NCI-H526 (cell line): ENCODE data around the gene CBX3.
"Not testable (repeated sequence)": the region's sequence is repeated elsewhere in the genome, so short reads cannot be mapped to it uniquely, and the experiment has no call there.

Source experiments
- DNase-seq, 2 experiments: peaks; one replicate each; lab custom pipeline; 2025; lab: John Stamatoyannopoulos, UW

CBX3 gene

GRCh38 chr7:26201247-26202018, at the start of gene CBX3:
Gene CBX3, plus strand, starts transcription at chr7:26201745. Its CDS starts 1,254 bp downstream, at chr7:26202999.
- peak; percentile 94 to 96 for DNase-seq

GRCh38 chr7:26151953-26152781, 49.4 kb upstream of the CBX3 start, which contains the start of gene NFE2L3:
Gene NFE2L3, plus strand, starts transcription at chr7:26152198. Its CDS starts 301 bp downstream, at chr7:26152499.
- peak; percentile 61 to 94 for DNase-seq

GRCh38 chr7:26152782-26153240, 48.7 kb upstream of the CBX3 start:
- DNase-seq: peak in 1 of 2 experiments; percentile 48

- DNase-seq: peak in 1 of 2 experiments; percentile 42
These were observed 48.2 kb upstream of the CBX3 start for GRCh38 chr7:26153241-26153822.

- no peak for DNase-seq
These were observed 47.4 kb upstream of the CBX3 start for GRCh38 chr7:26153823-26154783.

- DNase-seq: peak; percentile 49 to 51
These were observed 45.8 kb upstream of the CBX3 start for GRCh38 chr7:26155531-26156375.

- DNase-seq: peak; percentile 71 to 75
These were observed 44.8 kb upstream of the CBX3 start for GRCh38 chr7:26156451-26157420.

GRCh38 chr7:26157520-26158105, 43.9 kb upstream of the CBX3 start:
- DNase-seq: no peak

- no peak for DNase-seq
These were observed 42.3 kb upstream of the CBX3 start for GRCh38 chr7:26159243-26159642.

- DNase-seq: no peak
These were observed 40.6 kb upstream of the CBX3 start for GRCh38 chr7:26160896-26161295.

- no peak for DNase-seq
These were observed 39.1 kb upstream of the CBX3 start for GRCh38 chr7:26162431-26162830.

- not testable (repeated sequence) for DNase-seq
These were observed 37.7 kb upstream of the CBX3 start for GRCh38 chr7:26163804-26164203.

- no peak for DNase-seq
These were observed 35.4 kb upstream of the CBX3 start for GRCh38 chr7:26165950-26166683.

GRCh38 chr7:26166684-26167266, 34.8 kb upstream of the CBX3 start:
- no peak for DNase-seq

GRCh38 chr7:26167303-26167934, 34.1 kb upstream of the CBX3 start:
- DNase-seq: no peak

GRCh38 chr7:26168458-26169023, 33.0 kb upstream of the CBX3 start:
- no peak for DNase-seq

GRCh38 chr7:26169271-26169670, 32.3 kb upstream of the CBX3 start:
- DNase-seq: no peak
